Stomach (tissue), 4 donors: Measurements from ENCODE around the gene MC4R.

Source experiments
- EP300 ChIP-seq: sonication (generic); formaldehyde crosslinking; IDR thresholded peaks from one replicate; pipeline ENCODE4 v1.6.1; 2017; ENCODE audit warnings: antibody characterized with exemption
- POLR2A ChIP-seq, 4 donors: fragments of 450-650 bp; IDR thresholded peaks; one replicate each; pipeline ENCODE4 v1.6.1; 2016; ENCODE audit warnings: antibody characterized with exemption in 4 of 4, control low read depth in 2 of 4, mild to moderate bottlenecking in 1 of 4, moderate library complexity in 1 of 4
- POLR2AphosphoS5 ChIP-seq, 3 donors: sonication (generic); formaldehyde crosslinking; IDR thresholded peaks; one replicate each; pipeline ENCODE4 v1.6.1; 2016; ENCODE audit warnings: antibody characterized with exemption in 3 of 3
- TF ChIP-seq, protein P1 (sequence below), 7 experiments: fragments of 450-650 bp in 4 of 7; fragments of 200-600 bp in 3 of 7; sonication (generic) in 3 of 7; IDR thresholded peaks; one replicate each; pipeline ENCODE4 v1.5.1; 2016 to 2019; ENCODE audit warnings: antibody characterized with exemption in 7 of 7, control low read depth in 2 of 7, mild to moderate bottlenecking in 1 of 7

DNA sequence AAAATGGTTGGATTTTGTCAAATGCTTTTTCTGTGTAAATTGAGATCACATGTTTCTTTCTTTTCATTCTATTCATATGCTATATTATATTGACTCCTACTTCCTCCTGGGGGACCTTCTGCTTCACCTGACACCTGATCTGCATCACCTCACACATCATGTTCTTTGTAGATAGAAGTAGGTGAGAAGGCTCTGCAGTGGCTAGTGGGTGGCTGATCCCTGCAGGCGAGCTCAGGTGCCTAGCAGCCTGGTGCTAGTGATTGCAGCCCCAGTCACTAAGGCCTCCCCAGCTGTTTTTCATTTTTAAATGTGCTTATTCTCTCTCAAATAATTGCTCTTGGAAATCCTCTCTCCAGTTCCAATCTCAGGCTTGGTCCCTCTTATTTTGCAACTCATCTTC lies 33.6 kb downstream of the MC4R start:
- TF ChIP-seq POLR2A (IDR thresholded peaks at IDR 0.05), result no peak
- TF ChIP-seq, protein P1, sequence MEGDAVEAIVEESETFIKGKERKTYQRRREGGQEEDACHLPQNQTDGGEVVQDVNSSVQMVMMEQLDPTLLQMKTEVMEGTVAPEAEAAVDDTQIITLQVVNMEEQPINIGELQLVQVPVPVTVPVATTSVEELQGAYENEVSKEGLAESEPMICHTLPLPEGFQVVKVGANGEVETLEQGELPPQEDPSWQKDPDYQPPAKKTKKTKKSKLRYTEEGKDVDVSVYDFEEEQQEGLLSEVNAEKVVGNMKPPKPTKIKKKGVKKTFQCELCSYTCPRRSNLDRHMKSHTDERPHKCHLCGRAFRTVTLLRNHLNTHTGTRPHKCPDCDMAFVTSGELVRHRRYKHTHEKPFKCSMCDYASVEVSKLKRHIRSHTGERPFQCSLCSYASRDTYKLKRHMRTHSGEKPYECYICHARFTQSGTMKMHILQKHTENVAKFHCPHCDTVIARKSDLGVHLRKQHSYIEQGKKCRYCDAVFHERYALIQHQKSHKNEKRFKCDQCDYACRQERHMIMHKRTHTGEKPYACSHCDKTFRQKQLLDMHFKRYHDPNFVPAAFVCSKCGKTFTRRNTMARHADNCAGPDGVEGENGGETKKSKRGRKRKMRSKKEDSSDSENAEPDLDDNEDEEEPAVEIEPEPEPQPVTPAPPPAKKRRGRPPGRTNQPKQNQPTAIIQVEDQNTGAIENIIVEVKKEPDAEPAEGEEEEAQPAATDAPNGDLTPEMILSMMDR (IDR thresholded peaks at IDR 0.05), result no peak
- TF ChIP-seq POLR2AphosphoS5 (IDR thresholded peaks at IDR 0.05), result no peak
- TF ChIP-seq EP300, result no peak
